Mucosa of stomach (tissue), 1 donor: ENCODE measurements around the gene RAB1B.

ENCODE experiments used
- H3K27me3 ChIP-seq: one replicate; pipeline ENCODE4 v1.7.0; 2013; ENCODE audit warnings: mild to moderate bottlenecking, low read length; ENCODE audit not compliant: control insufficient read depth, insufficient read depth
- H3K36me3 ChIP-seq: one replicate; pipeline ENCODE4 v1.7.0; 2013; ENCODE audit warnings: low read length; ENCODE audit not compliant: control insufficient read depth, insufficient read depth
- H3K4me1 ChIP-seq: one replicate; pipeline ENCODE4 v1.7.0; 2013; ENCODE audit warnings: mild to moderate bottlenecking, low read length; ENCODE audit not compliant: control insufficient read depth, insufficient read depth
- H3K4me3 ChIP-seq: one replicate; pipeline ENCODE4 v1.7.0; 2013; ENCODE audit warnings: low read length
- H3K9ac ChIP-seq: one replicate; pipeline ENCODE4 v1.7.0; 2013; ENCODE audit warnings: mild to moderate bottlenecking, low read length, moderate library complexity
- H3K9me3 ChIP-seq: one replicate; pipeline ENCODE4 v1.7.0; 2013; ENCODE audit warnings: mild to moderate bottlenecking, low read length, moderate library complexity; ENCODE audit not compliant: control insufficient read depth
- donor health status: Pancreatic carcinoma.

Gene RAB1B

GRCh38 chr11:66268244-66268951 lies at the start of gene RAB1B:
TSS of gene RAB1B (plus strand) at chr11:66268639. CDS start at chr11:66268680, 41 bp downstream.
- H3K27me3 ChIP-seq = no peaks in the 10 kb centered on the region
- H3K36me3 ChIP-seq = peaks cover 18% of the 10 kb centered on the region
- peaks cover 18% of the 10 kb centered on the region for H3K4me1 ChIP-seq
- no peaks in the 10 kb centered on the region for H3K9me3 ChIP-seq
- H3K4me3 ChIP-seq = peak within 1 kb of the TSS; percentile 85
- H3K9ac ChIP-seq = peak within 1 kb of the TSS; percentile 100

GRCh38 chr11:66218846-66219620 lies 49.4 kb upstream of the RAB1B start:
- H3K9ac ChIP-seq = no peak overlapping the region
- peaks cover 17% of the 10 kb centered on the region for H3K36me3 ChIP-seq
- H3K4me3 ChIP-seq = no peak overlapping the region
- H3K27me3 ChIP-seq = no peaks in the 10 kb centered on the region
- peaks cover 6% of the 10 kb centered on the region for H3K4me1 ChIP-seq
- H3K9me3 ChIP-seq = no peaks in the 10 kb centered on the region

GRCh38 chr11:66219846-66220565 lies 48.4 kb upstream of the RAB1B start:
- Histone ChIP-seq H3K4me1 (peaks cover 6% of the 10 kb centered on the region), H3K4me3 (no peak overlapping the region), H3K9ac (no peak overlapping the region), H3K9me3 (no peaks in the 10 kb centered on the region), H3K36me3 (peaks cover 17% of the 10 kb centered on the region), H3K27me3 (no peaks in the 10 kb centered on the region)

- no peaks in the 10 kb centered on the region for H3K9me3 ChIP-seq
- H3K9ac ChIP-seq = no peak overlapping the region
- H3K36me3 ChIP-seq = peaks cover 17% of the 10 kb centered on the region
- H3K4me3 ChIP-seq = no peak overlapping the region
- H3K27me3 ChIP-seq = no peaks in the 10 kb centered on the region
- peaks cover 6% of the 10 kb centered on the region for H3K4me1 ChIP-seq
Observed at GRCh38 chr11:66220566-66220935, 47.9 kb upstream of the RAB1B start.

- Histone ChIP-seq H3K9me3 (no peaks in the 10 kb centered on the region), H3K36me3 (peaks cover 17% of the 10 kb centered on the region), H3K4me3 (no peak overlapping the region), H3K4me1 (peaks cover 6% of the 10 kb centered on the region), H3K27me3 (no peaks in the 10 kb centered on the region), H3K9ac (no peak overlapping the region)
Observed at GRCh38 chr11:66221012-66221411, 47.4 kb upstream of the RAB1B start.

GRCh38 chr11:66221726-66222236 lies 46.7 kb upstream of the RAB1B start:
- Histone ChIP-seq H3K9ac (no peak overlapping the region), H3K36me3 (peaks cover 10% of the 10 kb centered on the region), H3K9me3 (no peaks in the 10 kb centered on the region)

GRCh38 chr11:66222358-66223149 lies 45.9 kb upstream of the RAB1B start:
- Histone ChIP-seq H3K36me3 (peaks cover 4% of the 10 kb centered on the region), H3K9ac (peak overlapping the region; percentile 7), H3K27me3 (no peaks in the 10 kb centered on the region), H3K9me3 (no peaks in the 10 kb centered on the region), H3K4me3 (no peak overlapping the region), H3K4me1 (peaks cover 6% of the 10 kb centered on the region)

More at GRCh38 chr11:66221726-66222236, 46.7 kb upstream of the RAB1B start:
- H3K4me3 ChIP-seq = no peak overlapping the region
- peaks cover 6% of the 10 kb centered on the region for H3K4me1 ChIP-seq
- H3K27me3 ChIP-seq = no peaks in the 10 kb centered on the region

GRCh38 chr11:66224226-66224855 lies 44.1 kb upstream of the RAB1B start:
- Histone ChIP-seq H3K9me3 (no peaks in the 10 kb centered on the region), H3K27me3 (no peaks in the 10 kb centered on the region), H3K36me3 (peaks cover 4% of the 10 kb centered on the region), H3K4me3 (no peak overlapping the region), H3K9ac (no peak overlapping the region), H3K4me1 (peaks cover 6% of the 10 kb centered on the region)

GRCh38 chr11:66225066-66225465 lies 43.4 kb upstream of the RAB1B start:
- peaks cover 3% of the 10 kb centered on the region for H3K36me3 ChIP-seq
- H3K27me3 ChIP-seq = no peaks in the 10 kb centered on the region
- no peak overlapping the region for H3K9ac ChIP-seq
- H3K4me3 ChIP-seq = no peak overlapping the region
- no peaks in the 10 kb centered on the region for H3K9me3 ChIP-seq
- H3K4me1 ChIP-seq = peaks cover 6% of the 10 kb centered on the region

GRCh38 chr11:66226101-66226500 lies 42.3 kb upstream of the RAB1B start:
- Histone ChIP-seq H3K36me3 (no peaks in the 10 kb centered on the region), H3K9ac (no peak overlapping the region)

GRCh38 chr11:66227700-66228099 lies 40.7 kb upstream of the RAB1B start:
- H3K36me3 ChIP-seq = no peaks in the 10 kb centered on the region
- H3K4me3 ChIP-seq = no peak overlapping the region
- no peaks in the 10 kb centered on the region for H3K4me1 ChIP-seq
- no peaks in the 10 kb centered on the region for H3K9me3 ChIP-seq
- no peaks in the 10 kb centered on the region for H3K27me3 ChIP-seq
- no peak overlapping the region for H3K9ac ChIP-seq

More at GRCh38 chr11:66226101-66226500, 42.3 kb upstream of the RAB1B start:
- Histone ChIP-seq H3K4me1 (peaks cover 6% of the 10 kb centered on the region), H3K27me3 (no peaks in the 10 kb centered on the region), H3K4me3 (no peak overlapping the region), H3K9me3 (no peaks in the 10 kb centered on the region)
